PC-3 (cell line): Measurements from ENCODE around the gene PPFIBP1.

ENCODE experiments used
- CTCF ChIP-seq: fragments of 300-600 bp; sonication (generic); conservative IDR thresholded peaks from 2 replicates; pipeline ENCODE4 v1.5.1; 2017; ENCODE audit warnings: antibody characterized with exemption, low read depth, mild to moderate bottlenecking, low read length
- EZH2 ChIP-seq: fragments of 300-600 bp; sonication (generic); IDR thresholded peaks from one replicate; pipeline ENCODE4 v1.6.1; 2017; ENCODE audit warnings: antibody characterized with exemption, mild to moderate bottlenecking, low read length; ENCODE audit not compliant: unreplicated experiment
- EZH2phosphoT487 ChIP-seq: fragments of 300-600 bp; sonication (generic); IDR thresholded peaks from 2 replicates; pipeline ENCODE4 v1.6.1; 2018; ENCODE audit warnings: mild to moderate bottlenecking, antibody characterized with exemption, low read length, borderline replicate concordance

- no peak for TF ChIP-seq CTCF
- no peak for TF ChIP-seq EZH2phosphoT487
- TF ChIP-seq EZH2 = no peak
Measured at GRCh38 chr12:27531896-27532295, 7.9 kb downstream of the PPFIBP1 start.
